ENCODE data around the gene CTDSPL.
"Not testable (repeated sequence)": the region's sequence is repeated elsewhere in the genome, so short reads cannot be mapped to it uniquely, and the experiment has no call there.

The CTDSPL gene

GRCh38 chr3:38031022-38031994 lies 169.6 kb downstream of the CTDSPL start:
- Histone ChIP-seq H3K9me3 (ENCODE audit: control insufficient read depth in 2 of 2, low read length in 2 of 2) (no peaks in the 10 kb centered on the region), H3K9ac (ENCODE audit: low read length in 2 of 2) (peak overlapping the region in 1 of 2 donors; percentile 51), H3K4me3 (ENCODE audit: low read length in 2 of 2) (no peak overlapping the region), H3K36me3 (ENCODE audit: control insufficient read depth in 2 of 2, insufficient read depth in 2 of 2, low read length in 2 of 2) (no peaks in the 10 kb centered on the region), H3K27me3 (ENCODE audit: control insufficient read depth in 1 of 2, insufficient read depth in 2 of 2, low read length in 2 of 2) (no peaks in the 10 kb centered on the region), H3K27ac (ENCODE audit: low read length) (peak overlapping the region; percentile 90), H3K4me1 (ENCODE audit: control insufficient read depth, insufficient read depth, low read length) (peaks cover 31% of the 10 kb centered on the region)

DNA sequence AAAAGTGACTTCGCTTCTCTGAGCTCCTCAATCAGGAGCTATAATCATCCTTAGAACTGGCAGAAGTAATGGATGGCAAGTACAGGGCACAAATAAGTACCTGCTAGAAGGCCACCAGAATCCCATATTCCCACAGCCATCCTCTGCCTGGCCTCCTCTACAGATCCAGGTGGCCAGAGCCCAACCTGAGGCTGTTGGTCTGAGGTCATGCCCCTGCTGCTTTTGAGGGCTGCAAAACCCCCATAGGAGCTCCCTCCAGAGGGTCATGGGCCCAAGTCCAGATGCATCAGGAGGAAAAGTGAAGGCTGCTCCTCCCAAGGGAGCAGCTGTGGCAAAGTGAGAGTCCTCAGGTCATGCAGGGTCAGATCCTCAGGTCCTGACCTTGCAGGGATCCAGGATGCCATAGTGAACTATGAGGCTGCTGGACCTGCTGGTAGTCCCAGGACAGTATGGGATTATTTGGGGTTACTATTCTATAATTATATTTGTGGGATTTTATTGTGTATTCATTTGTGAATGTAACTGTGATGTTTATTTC lies 170.7 kb downstream of the CTDSPL start:
- no peak overlapping the region for H3K27ac ChIP-seq (ENCODE audit: low read length)
- peaks cover 30% of the 10 kb centered on the region for H3K4me1 ChIP-seq (ENCODE audit: control insufficient read depth, insufficient read depth, low read length)
- H3K9ac ChIP-seq (ENCODE audit: low read length in 2 of 2): no peak overlapping the region
- H3K27me3 ChIP-seq (ENCODE audit: control insufficient read depth in 1 of 2, insufficient read depth in 2 of 2, low read length in 2 of 2): no peaks in the 10 kb centered on the region
- H3K4me3 ChIP-seq (ENCODE audit: low read length in 2 of 2): no peak overlapping the region
- no peaks in the 10 kb centered on the region for H3K36me3 ChIP-seq (ENCODE audit: control insufficient read depth in 2 of 2, insufficient read depth in 2 of 2, low read length in 2 of 2)
- H3K9me3 ChIP-seq (ENCODE audit: control insufficient read depth in 2 of 2, low read length in 2 of 2): no peaks in the 10 kb centered on the region

GRCh38 chr3:38033586-38033985 lies 171.9 kb downstream of the CTDSPL start:
- H3K27ac ChIP-seq (ENCODE audit: low read length); H3K27me3 ChIP-seq (ENCODE audit: control insufficient read depth in 1 of 2, insufficient read depth in 2 of 2, low read length in 2 of 2); H3K9ac ChIP-seq (ENCODE audit: low read length in 2 of 2); H3K36me3 ChIP-seq (ENCODE audit: control insufficient read depth in 2 of 2, insufficient read depth in 2 of 2, low read length in 2 of 2); H3K4me3 ChIP-seq (ENCODE audit: low read length in 2 of 2); H3K9me3 ChIP-seq (ENCODE audit: control insufficient read depth in 2 of 2, low read length in 2 of 2): not testable (repeated sequence)
- H3K4me1 ChIP-seq (ENCODE audit: control insufficient read depth, insufficient read depth, low read length): peaks cover 24% of the 10 kb centered on the region
